Measurements from ENCODE around the gene DENND1A. TPM values are rescaled to one million over a fixed set of nuclear protein-coding genes. Genes with fewer than 3 reads are reported as not detected.
A peak's percentile ranks its signal among the peaks of the same experiment; 100 is the strongest.
"Not testable (repeated sequence)": the region's sequence is repeated elsewhere in the genome, so short reads cannot be mapped to it uniquely, and the experiment has no call there.

Gene DENND1A
- total RNA-seq, 3 donors from 2014 or later: 18.4 to 21.3 (median 20.1) TPM

DNA sequence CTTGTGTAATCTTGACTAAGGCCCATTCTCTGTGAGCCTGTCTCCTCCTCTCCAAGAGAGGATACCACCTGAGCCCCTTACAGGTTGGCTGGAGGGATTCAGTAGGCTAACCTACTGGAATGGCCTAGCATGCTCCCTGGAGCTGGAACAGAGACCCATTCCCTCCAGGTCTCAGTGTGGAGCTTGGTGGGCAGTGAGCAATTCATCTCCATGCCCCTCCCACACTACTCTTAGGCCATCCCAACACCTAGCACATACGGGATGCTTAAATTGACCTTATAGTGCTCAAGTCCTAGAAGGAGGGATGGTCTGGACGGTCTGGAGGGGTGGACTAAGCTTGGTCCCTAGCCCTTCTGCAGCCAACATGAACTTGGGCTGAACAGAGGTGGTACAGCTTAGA lies 498.3 kb downstream of the DENND1A start:
- no peaks in the 10 kb centered on the region for H3K4me1 ChIP-seq
- no peaks in the 10 kb centered on the region for H3K27me3 ChIP-seq
- H3K4me3 ChIP-seq: no peak overlapping the region
- H3K27ac ChIP-seq: no peak overlapping the region
- intact Hi-C loops (cut with DNase I; ENCODE audit: low total_unique reads): no loop called here
- TF ChIP-seq POLR2AphosphoS5 (IDR thresholded peaks at IDR 0.05): no peak
- peak in 1 of 2 donors; percentile 19 for DNase-seq (ENCODE audit: low spot score in 2 of 2)
- no peaks in the 10 kb centered on the region for H3K36me3 ChIP-seq
- peaks cover 0 to 7% of the 10 kb centered on the region in 2 donors for H3K9me3 ChIP-seq

DNA sequence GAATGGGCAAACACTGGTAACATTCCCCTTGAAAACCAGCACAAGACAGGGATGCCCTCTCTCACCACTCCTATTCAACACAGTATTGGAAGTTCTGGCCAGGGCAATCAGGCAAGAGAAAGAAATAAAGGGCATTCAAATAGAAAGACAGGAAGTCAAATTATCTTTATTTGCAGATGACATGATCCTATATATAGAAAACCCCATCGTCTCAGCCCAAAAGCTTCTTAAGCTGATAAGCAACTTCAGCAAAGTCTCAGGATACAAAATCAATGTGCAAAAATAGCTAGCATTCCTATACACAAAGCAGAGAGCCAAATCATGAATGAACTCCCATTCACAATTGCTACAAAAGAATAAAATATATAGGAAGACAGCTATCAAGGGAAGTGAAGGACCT lies 501.5 kb downstream of the DENND1A start:
- intact Hi-C loops (cut with DNase I; ENCODE audit: low total_unique reads); DNase-seq (ENCODE audit: low spot score in 2 of 2); H3K4me3 ChIP-seq; H3K9me3 ChIP-seq; H3K36me3 ChIP-seq; H3K4me1 ChIP-seq; H3K27me3 ChIP-seq; H3K27ac ChIP-seq: not testable (repeated sequence)

DNA sequence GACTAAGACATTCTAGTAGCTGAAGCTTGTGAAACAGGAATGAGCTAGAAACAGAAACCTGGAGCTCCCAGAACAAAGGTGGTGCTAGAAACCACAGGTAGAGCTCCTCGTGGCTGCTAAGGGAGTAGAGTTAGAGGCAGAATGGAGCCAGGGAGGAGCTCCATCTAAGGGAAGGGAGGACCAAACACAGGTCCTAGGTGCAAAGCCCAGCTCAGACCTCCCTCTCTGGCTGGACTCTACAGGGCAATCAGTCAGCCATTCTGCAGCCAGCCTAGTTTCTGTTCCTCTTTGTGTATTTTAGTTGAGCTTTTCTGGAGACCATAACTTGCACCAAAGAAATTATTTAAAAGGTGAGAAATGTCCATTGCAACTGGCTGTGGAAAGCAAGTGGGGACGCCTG lies 503.5 kb downstream of the DENND1A start:
- no peaks in the 10 kb centered on the region for H3K36me3 ChIP-seq
- peaks cover 0 to 7% of the 10 kb centered on the region in 2 donors for H3K9me3 ChIP-seq
- H3K27ac ChIP-seq: no peak overlapping the region
- H3K4me3 ChIP-seq: no peak overlapping the region
- intact Hi-C loops (cut with DNase I; ENCODE audit: low total_unique reads): no loop called here
- no peaks in the 10 kb centered on the region for H3K4me1 ChIP-seq
- TF ChIP-seq POLR2AphosphoS5 (IDR thresholded peaks at IDR 0.05) (no peak), POLR2A (IDR thresholded peaks at IDR 0.05) (no peak)
- TF ChIP-seq, protein P1, sequence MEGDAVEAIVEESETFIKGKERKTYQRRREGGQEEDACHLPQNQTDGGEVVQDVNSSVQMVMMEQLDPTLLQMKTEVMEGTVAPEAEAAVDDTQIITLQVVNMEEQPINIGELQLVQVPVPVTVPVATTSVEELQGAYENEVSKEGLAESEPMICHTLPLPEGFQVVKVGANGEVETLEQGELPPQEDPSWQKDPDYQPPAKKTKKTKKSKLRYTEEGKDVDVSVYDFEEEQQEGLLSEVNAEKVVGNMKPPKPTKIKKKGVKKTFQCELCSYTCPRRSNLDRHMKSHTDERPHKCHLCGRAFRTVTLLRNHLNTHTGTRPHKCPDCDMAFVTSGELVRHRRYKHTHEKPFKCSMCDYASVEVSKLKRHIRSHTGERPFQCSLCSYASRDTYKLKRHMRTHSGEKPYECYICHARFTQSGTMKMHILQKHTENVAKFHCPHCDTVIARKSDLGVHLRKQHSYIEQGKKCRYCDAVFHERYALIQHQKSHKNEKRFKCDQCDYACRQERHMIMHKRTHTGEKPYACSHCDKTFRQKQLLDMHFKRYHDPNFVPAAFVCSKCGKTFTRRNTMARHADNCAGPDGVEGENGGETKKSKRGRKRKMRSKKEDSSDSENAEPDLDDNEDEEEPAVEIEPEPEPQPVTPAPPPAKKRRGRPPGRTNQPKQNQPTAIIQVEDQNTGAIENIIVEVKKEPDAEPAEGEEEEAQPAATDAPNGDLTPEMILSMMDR (IDR thresholded peaks at IDR 0.05): no peak
- no peaks in the 10 kb centered on the region for H3K27me3 ChIP-seq
- DNase-seq (ENCODE audit: low spot score in 2 of 2): peak in 1 of 2 donors; percentile 25

DNA sequence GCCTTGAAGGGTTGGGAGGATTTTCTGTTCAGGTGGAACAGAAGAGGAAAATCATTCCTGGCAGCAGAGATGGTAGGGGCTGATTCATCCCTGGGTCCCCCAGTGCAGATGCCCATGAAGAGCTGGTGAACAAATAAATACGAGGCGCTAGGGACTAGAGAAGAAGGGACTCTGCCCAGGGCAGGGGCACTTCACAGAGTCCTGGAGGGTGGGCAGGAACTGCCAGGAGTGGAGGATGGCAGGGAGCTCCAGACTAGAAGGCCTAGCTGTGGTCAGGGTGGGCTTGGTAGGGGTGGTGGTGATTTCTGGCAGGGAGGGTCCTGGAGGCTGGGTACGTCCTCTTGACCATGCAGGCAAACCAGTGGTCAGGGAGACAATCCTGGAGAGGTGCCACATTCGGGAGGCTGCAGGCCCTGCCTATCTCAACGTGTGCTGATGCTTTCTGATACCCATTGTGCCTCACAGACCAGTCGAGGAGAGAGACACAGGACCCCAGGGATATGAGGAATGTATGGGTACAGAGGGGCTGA lies 504.0 kb downstream of the DENND1A start:
- Histone ChIP-seq H3K4me1 (no peaks in the 10 kb centered on the region), H3K27ac (no peak overlapping the region), H3K27me3 (no peaks in the 10 kb centered on the region), H3K4me3 (no peak overlapping the region), H3K36me3 (no peaks in the 10 kb centered on the region), H3K9me3 (peaks cover 0 to 7% of the 10 kb centered on the region in 2 donors)
- TF ChIP-seq POLR2AphosphoS5 (IDR thresholded peaks at IDR 0.05) (no peak), POLR2A (IDR thresholded peaks at IDR 0.05) (no peak)
- TF ChIP-seq, protein P1 (IDR thresholded peaks at IDR 0.05): no peak
- intact Hi-C loops (cut with DNase I; ENCODE audit: low total_unique reads): no loop called here
- peak in 1 of 2 donors; percentile 19 for DNase-seq (ENCODE audit: low spot score in 2 of 2)

DNA sequence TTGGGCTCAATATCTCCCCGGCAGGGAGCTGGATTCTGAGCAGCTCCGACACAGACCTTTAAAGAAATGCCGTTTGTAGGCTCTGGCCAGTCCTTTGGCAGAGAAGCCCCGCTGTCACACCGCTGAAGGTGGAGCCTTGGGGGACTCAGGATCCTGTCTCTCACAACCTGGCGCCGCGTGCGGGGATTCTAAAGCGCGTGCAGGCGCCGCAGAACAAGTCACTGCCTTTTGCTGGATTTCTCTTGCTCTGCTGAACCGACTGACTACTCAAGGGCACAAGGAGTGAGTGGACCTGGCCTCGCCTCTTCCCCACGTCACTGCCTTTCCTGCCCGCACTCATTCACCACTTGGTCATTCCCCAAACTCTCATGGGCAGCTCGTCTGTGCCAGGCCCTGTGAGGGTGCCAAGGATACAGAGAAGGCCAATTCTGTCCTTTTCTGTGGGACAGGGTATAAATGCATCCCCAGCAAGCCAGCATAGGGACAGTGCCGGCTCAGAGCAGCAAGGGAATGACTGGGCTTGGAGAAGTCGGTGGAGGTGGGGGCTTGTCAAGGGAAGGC lies 504.6 kb downstream of the DENND1A start:
- TF ChIP-seq POLR2AphosphoS5 (IDR thresholded peaks at IDR 0.05): no peak
- TF ChIP-seq POLR2A (IDR thresholded peaks at IDR 0.05): no peak
- TF ChIP-seq, protein P1 (IDR thresholded peaks at IDR 0.05): no peak
- DNase-seq (ENCODE audit: low spot score in 2 of 2): peak in 1 of 2 donors; percentile 10
- Histone ChIP-seq H3K4me1 (no peaks in the 10 kb centered on the region), H3K4me3 (no peak overlapping the region), H3K27me3 (no peaks in the 10 kb centered on the region), H3K27ac (no peak overlapping the region), H3K36me3 (no peaks in the 10 kb centered on the region), H3K9me3 (peaks cover 0 to 4% of the 10 kb centered on the region in 2 donors)
- intact Hi-C loops (cut with DNase I; ENCODE audit: low total_unique reads): no loop called here

DNA sequence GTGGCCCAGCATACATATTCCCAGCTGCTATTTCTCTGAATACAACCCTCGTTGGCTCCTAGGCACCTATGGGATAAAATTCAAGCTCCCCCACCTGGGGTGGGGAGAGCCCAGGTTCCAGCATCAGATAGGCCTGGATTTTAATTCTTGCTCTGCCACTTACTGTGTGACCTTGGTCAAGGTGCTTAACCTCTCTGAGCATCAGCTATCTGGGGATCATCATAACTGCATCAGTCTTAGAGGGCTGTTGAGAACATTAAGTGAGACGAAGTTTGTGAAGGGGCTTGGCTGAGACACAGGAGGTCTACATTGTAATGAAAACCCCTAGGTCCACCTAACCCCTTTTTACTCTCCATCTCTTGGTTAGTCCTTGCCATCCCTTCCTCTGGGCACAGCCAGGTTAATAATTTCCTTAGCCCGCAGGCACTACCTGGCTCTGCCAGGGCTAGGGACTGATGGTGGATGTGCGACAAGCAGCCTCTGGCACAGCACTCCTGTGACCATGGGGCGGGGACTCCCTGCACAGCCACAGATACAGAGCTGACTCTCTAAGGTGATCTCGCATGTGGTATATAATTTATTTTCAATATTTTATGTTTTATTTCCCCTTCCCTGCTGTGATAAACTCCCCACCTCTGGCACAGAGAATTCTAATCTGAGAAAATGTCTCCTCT lies 505.2 kb downstream of the DENND1A start:
- intact Hi-C loops (cut with DNase I; ENCODE audit: low total_unique reads): no loop called here
- TF ChIP-seq POLR2AphosphoS5 (IDR thresholded peaks at IDR 0.05) (no peak), POLR2A (IDR thresholded peaks at IDR 0.05) (no peak)
- TF ChIP-seq, protein P1 (IDR thresholded peaks at IDR 0.05): no peak
- no peaks in the 10 kb centered on the region for H3K27me3 ChIP-seq
- no peaks in the 10 kb centered on the region for H3K4me1 ChIP-seq
- peaks cover 0 to 4% of the 10 kb centered on the region in 2 donors for H3K9me3 ChIP-seq
- H3K36me3 ChIP-seq: no peaks in the 10 kb centered on the region
- DNase-seq (ENCODE audit: low spot score in 2 of 2): no peak
- no peak overlapping the region for H3K4me3 ChIP-seq
- H3K27ac ChIP-seq: no peak overlapping the region
